IMR-90 (cell line): ENCODE measurements around the gene FNDC3B. TPM values are rescaled to one million over a fixed set of nuclear protein-coding genes. Genes with fewer than 3 reads are reported as not detected.
A peak's percentile ranks its signal among the peaks of the same experiment; 100 is the strongest.

ENCODE experiments used
- ATAC-seq: fragments of 200-7000 bp; cut with Tn5 transposase; 2 replicates; pipeline ENCODE4 v1.9.1; 2020; ENCODE audit warnings: low read depth, mild to moderate bottlenecking, moderate library complexity
- BruUV-seq: library from RNA; stranded (reverse); fragments of 400-500 nt; replicated peaks from 2 replicates; lab custom pipeline; 2021; lab: Mats Ljungman, UMichigan
- CTCF ChIA-PET: fragments of 300-600 bp; formaldehyde crosslinking; extraction: SDS; loops from one replicate; lab custom pipeline; 2021; ENCODE audit warnings: antibody characterized with exemption; lab: Yijun Ruan, JAX
- POLR2A ChIA-PET: fragments of 300-600 bp; sonication (Branson Sonifier 250); formaldehyde crosslinking; loops from one replicate; lab custom pipeline; 2022; ENCODE audit warnings: antibody characterized with exemption; ENCODE audit not compliant: unreplicated experiment; lab: Charles Lee
- DNase-seq: peaks from one replicate; pipeline ENCODE4 v3.0.0; 2013
- H2AFZ ChIP-seq: replicated peaks from 2 replicates; pipeline ENCODE3; 2013; ENCODE audit warnings: low read length, mild to moderate bottlenecking; ENCODE audit not compliant: poor library complexity
- H2AK5ac ChIP-seq: 2 replicates; pipeline ENCODE4 v1.6.1; 2013; ENCODE audit warnings: low read depth, low read length, inconsistent platforms
- H2AK9ac ChIP-seq: replicated peaks from 2 replicates; pipeline ENCODE3; 2013; ENCODE audit warnings: mild to moderate bottlenecking, low read depth, low read length, moderate library complexity; ENCODE audit not compliant: poor library complexity
- H2BK120ac ChIP-seq: 2 replicates; pipeline ENCODE4 v1.6.1; 2013; ENCODE audit warnings: low read depth, low read length, inconsistent platforms
- H2BK15ac ChIP-seq: 3 replicates; pipeline ENCODE4 v1.6.1; 2013; ENCODE audit warnings: low read depth, low read length, inconsistent platforms
- H2BK20ac ChIP-seq: 2 replicates; pipeline ENCODE4 v1.6.1; 2013; ENCODE audit warnings: low read depth, mild to moderate bottlenecking, inconsistent platforms, low read length, moderate library complexity
- H2BK5ac ChIP-seq: 2 replicates; pipeline ENCODE4 v1.6.1; 2013; ENCODE audit warnings: mild to moderate bottlenecking, low read depth, low read length, inconsistent platforms; ENCODE audit not compliant: poor library complexity, severe bottlenecking
- H3K14ac ChIP-seq: replicated peaks from 2 replicates; pipeline ENCODE4 v1.6.1; 2013; ENCODE audit warnings: low read depth, low read length, inconsistent platforms
- H3K18ac ChIP-seq: 2 replicates; pipeline ENCODE4 v1.6.1; 2013; ENCODE audit warnings: low read depth, low read length, control low read depth
- H3K23ac ChIP-seq: 2 replicates; pipeline ENCODE4 v1.6.1; 2013; ENCODE audit warnings: low read depth, low read length, inconsistent platforms
- H3K27ac ChIP-seq: 2 replicates; pipeline ENCODE4 v1.5.1; 2013; ENCODE audit warnings: mild to moderate bottlenecking, control low read depth, low read length; ENCODE audit not compliant: insufficient read depth
- H3K27me3 ChIP-seq: 2 replicates; pipeline ENCODE4 v1.6.1; 2013; ENCODE audit warnings: low read length; ENCODE audit not compliant: control insufficient read depth, insufficient read depth
- H3K36me3 ChIP-seq: 2 replicates; pipeline ENCODE4 v1.6.1; 2013; ENCODE audit warnings: low read length, mixed read lengths; ENCODE audit not compliant: control insufficient read depth, insufficient read depth
- H3K4ac ChIP-seq: 2 replicates; pipeline ENCODE4 v1.6.1; 2013; ENCODE audit warnings: low read depth, low read length, inconsistent platforms
- H3K4me1 ChIP-seq: 2 replicates; pipeline ENCODE4 v1.6.1; 2013; ENCODE audit warnings: low read length, mixed read lengths; ENCODE audit not compliant: control insufficient read depth, insufficient read depth
- H3K4me2 ChIP-seq: 2 replicates; pipeline ENCODE4 v1.6.1; 2013; ENCODE audit warnings: low read depth, mild to moderate bottlenecking, control low read depth, low read length, moderate library complexity
- H3K4me3 ChIP-seq: 2 replicates; pipeline ENCODE4 v1.5.1; 2013; ENCODE audit warnings: low read depth, mild to moderate bottlenecking, control low read depth, low read length, moderate library complexity; ENCODE audit not compliant: insufficient read depth
- H3K56ac ChIP-seq: 2 replicates; pipeline ENCODE4 v1.6.1; 2013; ENCODE audit warnings: low read length, inconsistent platforms; ENCODE audit not compliant: insufficient read depth; ENCODE audit errors: extremely low read depth
- H3K79me1 ChIP-seq, 2 experiments: 2 replicates each; pipeline ENCODE4 v1.6.1; 2013; ENCODE audit warnings: low read length in 2 of 2, inconsistent platforms in 1 of 2, low read depth in 1 of 2
- H3K9ac ChIP-seq: 2 replicates; pipeline ENCODE4 v1.6.1; 2013; ENCODE audit warnings: low read depth, low read length, control low read depth
- H3K9me1 ChIP-seq: 2 replicates; pipeline ENCODE4 v1.6.1; 2013; ENCODE audit warnings: low read length, inconsistent platforms; ENCODE audit not compliant: insufficient read depth
- H3K9me3 ChIP-seq: 2 replicates; pipeline ENCODE4 v1.6.1; 2013; ENCODE audit warnings: low read length; ENCODE audit not compliant: control insufficient read depth, insufficient read depth
- H4K20me1 ChIP-seq: 2 replicates; pipeline ENCODE4 v1.6.1; 2013; ENCODE audit warnings: low read length, inconsistent platforms; ENCODE audit not compliant: insufficient read depth
- H4K5ac ChIP-seq: 2 replicates; pipeline ENCODE4 v1.6.1; 2013; ENCODE audit warnings: mild to moderate bottlenecking, low read depth, low read length, control low read depth
- H4K8ac ChIP-seq, 2 experiments: 2 replicates each; pipeline ENCODE4 v1.6.1; 2013; ENCODE audit warnings: low read depth in 2 of 2, low read length in 2 of 2, control low read depth in 1 of 2, inconsistent platforms in 1 of 2
- H4K91ac ChIP-seq: 2 replicates; pipeline ENCODE4 v1.6.1; 2013; ENCODE audit warnings: low read depth, low read length, inconsistent platforms; ENCODE audit not compliant: insufficient read depth
- CEBPB ChIP-seq: IDR thresholded peaks from 2 replicates; pipeline ENCODE4 v1.6.1; 2012; ENCODE audit warnings: low read depth, low read length, improper control_type of control experiment
- CHD1 ChIP-seq: IDR thresholded peaks from 2 replicates; pipeline ENCODE4 v1.6.1; 2012; ENCODE audit warnings: low read depth, low read length, improper control_type of control experiment
- FOS ChIP-seq: fragments of 150-350 bp; IDR thresholded peaks from 2 replicates; pipeline ENCODE4 v1.6.1; 2016; ENCODE audit warnings: low read depth, low read length
- MAFK ChIP-seq: IDR thresholded peaks from 2 replicates; pipeline ENCODE4 v1.6.1; 2012; ENCODE audit warnings: low read depth, low read length, improper control_type of control experiment
- MAZ ChIP-seq: IDR thresholded peaks from 2 replicates; pipeline ENCODE4 v1.6.1; 2012; ENCODE audit warnings: low read depth, mild to moderate bottlenecking, low read length, improper control_type of control experiment, moderate library complexity, borderline replicate concordance
- MXI1 ChIP-seq: IDR thresholded peaks from 2 replicates; pipeline ENCODE4 v1.6.1; 2012; ENCODE audit warnings: low read depth, mild to moderate bottlenecking, low read length, moderate library complexity, borderline replicate concordance
- WGBS, 2 experiments: methylation state at CpG; one replicate each; pipeline versions ENCODE4 v1.1.5 to v1.1.7; 2013; ENCODE audit warnings: missing lambda C conversion rate in 2 of 2; ENCODE audit not compliant: insufficient read length in 1 of 2; ENCODE audit errors: extremely low coverage in 2 of 2; 5-methylcytosine and 5-hydroxymethylcytosine counted together
- dilution Hi-C: fragments of 300-500 bp; cut with HindIII; formaldehyde crosslinking; loops from one replicate; pipeline ENCODE4 v1.14.3; 2018; ENCODE audit warnings: low sequenced_read_pairs; ENCODE audit not compliant: unreplicated experiment
- in situ Hi-C: fragments of 300-500 bp; cut with MboI; formaldehyde crosslinking; loops from 3 replicates; pipeline ENCODE4 v1.14.3; 2019; ENCODE audit warnings: low sequenced_read_pairs, inconsistent platforms, mixed read lengths
- intact Hi-C: fragments of 100-400 bp; cut with micrococcal nuclease; formaldehyde crosslinking; loops from 2 replicates; pipeline ENCODE4 v1.10.0; 2022
- polyA plus RNA-seq, 3 experiments: library from polyadenylated mRNA; depleted of rRNA; stranded (reverse); fragments of >200 nt; gene quantifications; 2 replicates each; pipeline ENCODE4 v1.2.3, GENCODE V29; 2012; ENCODE audit warnings: low replicate concordance in 1 of 3
- total RNA-seq: library from RNA; depleted of rRNA; stranded (reverse); fragments of >200 nt; gene quantifications from 2 replicates; pipeline ENCODE4 v1.2.3, GENCODE V29; 2012

Gene FNDC3B
- total and polyA plus RNA-seq, 2 of the 4 experiments (the other 2 are of a cell fraction), result 23.9 to 150 TPM

- TF ChIP-seq CEBPB (no peak), CHD1 (no peak)
These were observed 208.3 kb downstream of the FNDC3B start (continued) for GRCh38 chr3:172247525-172248274.

- dilution Hi-C loops, result no loop called here
- H2BK120ac ChIP-seq, result no peak overlapping the region
- no peak overlapping the region for H4K91ac ChIP-seq
- ATAC-seq, result peak; percentile 80
- TF ChIP-seq MXI1, result peak; percentile 49; the same call in 1 of the 2 replicates
- 0 out of 2 replicates have a peak, but pooled peaks have one; percentile 9 for TF ChIP-seq FOS
- TF ChIP-seq CHD1, result no peak
- peak; percentile 71 for TF ChIP-seq MAFK
- no peak for TF ChIP-seq MAZ
- peak; percentile 29; the same call in 1 of the 2 replicates for TF ChIP-seq CEBPB
- H3K4me2 ChIP-seq, result no peak overlapping the region
- H3K9ac ChIP-seq, result no peak overlapping the region
- no peak overlapping the region for H3K23ac ChIP-seq
- H3K36me3 ChIP-seq, result peaks cover 28% of the 10 kb centered on the region
- no peak overlapping the region for H2AFZ ChIP-seq
- no peak overlapping the region for H3K4me3 ChIP-seq
- no peak overlapping the region for H2BK20ac ChIP-seq
- ChIA-PET CTCF (no interaction called here), POLR2A (interaction anchor here (1.1 kb wide), 1 partner anchor 18 kb away, joined by 3 read pairs; no protein-coding TSS in a partner anchor)
- peak; percentile 84 for DNase-seq
- H3K27me3 ChIP-seq, result no peaks in the 10 kb centered on the region
- H3K4ac ChIP-seq, result no peak overlapping the region
- no peak overlapping the region for H2AK9ac ChIP-seq
- H2BK5ac ChIP-seq, result no peak overlapping the region
- H3K56ac ChIP-seq, result no peak overlapping the region
- no peaks in the 10 kb centered on the region for H3K9me3 ChIP-seq
- no peak overlapping the region for H4K8ac ChIP-seq
- intact Hi-C loops, result no loop called here
- H2BK15ac ChIP-seq, result no peak overlapping the region
- no peak overlapping the region for H2AK5ac ChIP-seq
- peaks cover 20 to 62% of the 10 kb centered on the region in 2 experiments for H3K79me1 ChIP-seq
- WGBS, 2 experiments, result no CpG with 5 or more reads among the region's 1 CpG
- no peak overlapping the region for H3K18ac ChIP-seq
- peaks cover 39% of the 10 kb centered on the region for H4K20me1 ChIP-seq
- BruUV-seq, result no TSS peak
- H3K4me1 ChIP-seq, result peaks cover 2% of the 10 kb centered on the region; the same call in 1 of the 2 replicates
- H4K5ac ChIP-seq, result no peak overlapping the region
- peaks cover 8% of the 10 kb centered on the region for H3K9me1 ChIP-seq
- no peak overlapping the region for H3K27ac ChIP-seq
- no peak overlapping the region for H3K14ac ChIP-seq
- in situ Hi-C loops, result no loop called here
These were observed 209.7 kb downstream of the FNDC3B start for GRCh38 chr3:172249039-172249438.
